Psoas muscle (tissue), 8 donors: ENCODE results near the gene ITGAL. TPM values are rescaled to one million over a fixed set of nuclear protein-coding genes. Genes with fewer than 3 reads are reported as not detected.
"Not testable (repeated sequence)": the region's sequence is repeated elsewhere in the genome, so short reads cannot be mapped to it uniquely, and the experiment has no call there.

ENCODE experiments used
- ATAC-seq, 4 donors: fragments of 200-7000 bp; cut with Tn5 transposase; one replicate each; pipeline ENCODE4 v1.9.1; 2020; ENCODE audit warnings: moderate library complexity in 3 of 4, mild to moderate bottlenecking in 2 of 4
- DNase-seq, 2 donors: peaks; one replicate each; pipeline ENCODE4 v3.0.0-alpha.2; 2020
- H3K27ac ChIP-seq: fragments of 200-600 bp; one replicate; pipeline ENCODE4 v1.8.0; 2022
- H3K27me3 ChIP-seq, 3 donors: fragments of 200-600 bp in 1 of 3; one replicate each; pipeline versions ENCODE4 v1.6.1 to v1.8.0; 2013 to 2022; ENCODE audit warnings: low read length in 2 of 3, mild to moderate bottlenecking in 2 of 3, moderate library complexity in 1 of 3; ENCODE audit not compliant: insufficient read depth in 3 of 3
- H3K36me3 ChIP-seq, 2 donors: fragments of 200-600 bp in 1 of 2; one replicate each; pipeline versions ENCODE4 v1.6.1 to v1.8.0; 2013 to 2022; ENCODE audit warnings: low read depth in 1 of 2, mild to moderate bottlenecking in 1 of 2, moderate library complexity in 1 of 2; ENCODE audit not compliant: insufficient read depth in 1 of 2
- H3K4me1 ChIP-seq: fragments of 200-600 bp; one replicate; pipeline ENCODE4 v1.8.0; 2022
- H3K4me3 ChIP-seq: fragments of 200-600 bp; one replicate; pipeline ENCODE4 v1.8.0; 2022; ENCODE audit warnings: mild to moderate bottlenecking
- H3K9me3 ChIP-seq: fragments of 200-600 bp; one replicate; pipeline ENCODE4 v1.8.0; 2022
- CTCF ChIP-seq: fragments of 200-600 bp; IDR thresholded peaks from one replicate; pipeline ENCODE4 v1.8.0; 2022; ENCODE audit warnings: antibody characterized with exemption
- WGBS, 3 donors: extraction: QIAGEN DNeasy Blood & Tissue Kit; methylation state at CpG; one replicate each; pipeline versions ENCODE4 v1.1.6 to v1.1.7; 2013; 5-methylcytosine and 5-hydroxymethylcytosine counted together
- intact Hi-C, 2 donors: fragments of 100-400 bp; cut with DNase I; formaldehyde crosslinking; loops; one replicate each; pipeline versions ENCODE4 v1.11.0 to v1.14.2; 2022
- polyA plus RNA-seq, 3 donors: library from polyadenylated mRNA; stranded (reverse); fragments of 200-250 nt; gene quantifications; one replicate each; pipeline ENCODE4 v1.2.3, GENCODE V29; 2013
- total RNA-seq, 4 donors: library from RNA; stranded (reverse); fragmentation: NEBNext Ultra II Directional in 2 of 4; extraction: Animal tissue kit (Norgen Biotek cat#: 25700) in 2 of 4; gene quantifications; one replicate each; pipeline versions ENCODE4 v1.2.1 to v1.2.4, GENCODE V29; 2021 to 2023
- donor health status: healthy with polysubstance abuse.
- donor health status: DM: no; HTN: no; CAD: no; lungs with moderate emphysema.
- donor health status: Bipolar disorder and iron deficiency.
- donor health status: healthy.
- donor health status: DM: yes; HTN: yes; CAD: no.
- donor health status: DM: no; HTN: no; CAD: no.
- donor health status: DM: no; HTN: no; CAD: no.
- donor health status: DM: yes; HTN: yes; CAD: no.

ITGAL gene
- total and polyA plus RNA-seq, 7 donors = 0.21 to 3.0 (median 1.1) TPM

DNA sequence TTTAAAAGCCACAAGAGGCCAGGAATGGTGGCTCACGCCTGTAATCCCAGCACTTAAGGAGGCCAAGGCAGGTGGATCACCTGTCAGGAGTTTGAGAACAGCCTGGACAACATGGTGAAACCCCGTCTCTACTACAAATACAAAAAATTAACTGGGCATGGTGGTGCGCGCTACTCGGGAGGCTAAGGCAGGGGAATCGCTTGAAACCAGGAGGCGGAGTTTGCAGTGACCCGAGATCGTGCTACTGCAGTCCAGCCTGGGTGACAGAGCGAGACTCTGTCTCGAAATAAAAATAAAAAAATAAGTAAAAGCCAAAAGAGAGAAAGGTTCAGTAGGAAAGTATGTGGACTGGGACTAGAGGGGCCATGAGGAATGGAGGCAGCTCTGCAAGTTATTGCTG is 13.1 kb upstream of the ITGAL start:
- H3K9me3 ChIP-seq = no peaks in the 10 kb centered on the region
- intact Hi-C loops = no loop called here
- no peaks in the 10 kb centered on the region for H3K27me3 ChIP-seq
- no peak overlapping the region for H3K27ac ChIP-seq
- ATAC-seq (no peak), DNase-seq (no peak)
- H3K4me1 ChIP-seq = no peaks in the 10 kb centered on the region
- TF ChIP-seq CTCF = no peak
- 72 to 73% (median 73%) methylated on average over 11 of the region's 11 CpGs for WGBS, 3 donors
- H3K4me3 ChIP-seq = no peak overlapping the region
- no peaks in the 10 kb centered on the region for H3K36me3 ChIP-seq

DNA sequence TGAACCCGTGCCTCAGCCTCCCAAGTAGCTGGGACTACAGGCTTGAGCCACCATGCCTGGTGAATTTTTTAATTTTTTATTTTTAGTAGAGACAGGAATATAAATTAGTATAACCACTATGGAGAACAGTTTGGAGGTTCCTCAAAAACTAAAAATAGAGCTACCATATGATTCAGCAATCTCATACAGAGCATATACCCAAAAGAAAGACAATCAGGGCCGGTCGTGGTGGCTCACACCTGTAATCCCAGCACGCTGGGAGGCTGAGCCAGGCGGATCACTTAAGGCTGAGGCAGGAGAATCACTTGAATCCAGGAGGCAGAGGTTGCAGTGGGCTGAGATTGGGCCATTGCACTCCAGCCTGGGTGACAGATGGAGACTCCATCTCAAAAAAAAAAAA is 11.1 kb upstream of the ITGAL start:
- H3K4me3 ChIP-seq, intact Hi-C loops, H3K27me3 ChIP-seq, H3K27ac ChIP-seq, ATAC-seq, H3K36me3 ChIP-seq, DNase-seq, H3K4me1 ChIP-seq, H3K9me3 ChIP-seq: not testable (repeated sequence)
- 84 to 86% (median 85%) methylated on average over 5 of the region's 5 CpGs for WGBS, 3 donors

GRCh38 chr16:30464078-30464477 is 8.5 kb upstream of the ITGAL start:
- no peak overlapping the region for H3K27ac ChIP-seq
- no peak overlapping the region for H3K4me3 ChIP-seq
- no peaks in the 10 kb centered on the region for H3K4me1 ChIP-seq
- WGBS, 3 donors = 90 to 95% (median 90%) methylated on average over 7 of the region's 7 CpGs
- no peaks in the 10 kb centered on the region for H3K9me3 ChIP-seq
- no peak for DNase-seq
- TF ChIP-seq CTCF = no peak
- no peaks in the 10 kb centered on the region for H3K36me3 ChIP-seq
- no peak for ATAC-seq
- H3K27me3 ChIP-seq = no peaks in the 10 kb centered on the region
- intact Hi-C loops = no loop called here

- intact Hi-C loops = no loop called here
- no peak overlapping the region for H3K27ac ChIP-seq
- H3K9me3 ChIP-seq = no peaks in the 10 kb centered on the region
- no peaks in the 10 kb centered on the region for H3K36me3 ChIP-seq
- ATAC-seq (no peak), DNase-seq (no peak)
- H3K4me3 ChIP-seq = no peak overlapping the region
- TF ChIP-seq CTCF = no peak
- no peaks in the 10 kb centered on the region for H3K4me1 ChIP-seq
- peaks cover 0 to 22% (median 7%) of the 10 kb centered on the region in 3 donors for H3K27me3 ChIP-seq
- WGBS, 3 donors = 78 to 83% (median 80%) methylated on average over 3 of the region's 3 CpGs
Observed at GRCh38 chr16:30470170-30470512, 2.4 kb upstream of the ITGAL start.

DNA sequence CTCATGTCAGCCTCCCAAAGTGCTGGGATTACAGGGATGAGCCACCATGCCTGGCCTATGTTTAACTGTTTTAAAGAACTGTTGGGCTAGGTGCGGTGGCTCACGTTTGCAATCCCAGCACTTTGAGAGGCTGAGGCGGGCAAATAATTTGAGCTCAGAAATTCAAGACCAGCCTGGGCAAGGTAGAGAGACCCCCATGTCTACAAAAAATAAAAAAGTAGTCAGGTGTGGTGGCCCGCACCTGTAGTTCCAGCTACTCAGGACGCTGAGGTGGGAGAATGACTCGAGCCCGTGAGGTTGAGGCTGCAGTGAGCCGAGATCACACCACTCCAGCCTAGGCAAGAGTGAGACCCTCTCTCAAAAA is 1.9 kb upstream of the ITGAL start:
- Histone ChIP-seq H3K27me3 (peaks cover 0 to 22% (median 7%) of the 10 kb centered on the region in 3 donors), H3K36me3 (no peaks in the 10 kb centered on the region)

More for the DNA sequence above, 1.9 kb upstream of the ITGAL start:
- intact Hi-C loops = no loop called here
- no peak for DNase-seq
- whole genome bisulfite sequencing, 3 donors = 84 to 86% (median 85%) methylated on average over 8 of the region's 8 CpGs
- Histone ChIP-seq H3K4me1 (no peaks in the 10 kb centered on the region), H3K4me3 (no peak overlapping the region), H3K27ac (no peak overlapping the region), H3K9me3 (no peaks in the 10 kb centered on the region)
- no peak for ATAC-seq
- no peak for TF ChIP-seq CTCF
